ENCODE results near the gene CLEC3B.

Gene CLEC3B

DNA sequence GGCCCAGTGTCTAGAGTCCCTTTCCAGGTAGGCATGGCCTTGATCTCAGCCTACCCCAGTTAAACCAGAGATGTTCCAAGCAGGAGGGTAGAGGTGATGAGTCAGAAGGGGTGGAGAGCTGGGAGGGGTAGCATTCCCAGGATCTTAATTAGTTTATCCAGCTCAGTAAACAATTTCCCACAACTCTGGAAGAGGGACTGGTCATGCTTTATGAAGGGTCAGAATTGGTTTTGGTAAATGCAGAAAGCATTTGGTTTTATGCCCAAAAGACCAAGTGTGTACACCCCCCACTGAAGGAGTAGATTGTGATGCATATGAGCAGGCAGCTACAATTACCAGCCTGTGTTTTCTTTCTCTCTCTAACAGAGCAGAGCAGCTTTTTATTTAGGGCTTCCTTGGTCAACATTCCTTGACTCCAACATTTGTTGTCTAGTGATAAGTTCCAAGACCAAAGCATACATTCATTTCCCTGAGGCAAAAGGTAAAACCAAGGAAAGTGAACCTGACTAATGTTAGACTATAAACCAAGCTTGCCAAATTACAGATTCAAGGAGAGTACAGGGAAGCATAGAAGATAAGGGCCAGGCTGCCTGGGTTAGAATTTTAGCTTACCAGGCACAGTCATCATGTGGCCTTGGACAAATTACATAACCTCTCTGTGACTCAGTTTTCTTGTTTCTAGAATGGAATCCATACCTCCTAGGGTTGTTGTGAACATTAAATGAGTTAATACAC, 32.5 kb upstream of the CLEC3B start:
- Histone ChIP-seq H3K27ac (ENCODE audit: low read depth, low read length) (no peak overlapping the region), H3K36me3 (ENCODE audit: control insufficient read depth, low read length) (peaks cover 85% of the 10 kb centered on the region), H3K27me3 (ENCODE audit: control insufficient read depth, low read length) (no peaks in the 10 kb centered on the region), H3F3A (ENCODE audit: control insufficient read depth, insufficient read depth) (no peaks in the 10 kb centered on the region), H3K4me2 (ENCODE audit: low read length) (no peak overlapping the region), H3K4me3 (ENCODE audit: low read length) (no peak overlapping the region), H3K9me2 (replicated peaks; ENCODE audit: control insufficient read depth, low read length) (no peaks in the 10 kb centered on the region), H3K9me3 (ENCODE audit: control insufficient read depth, insufficient read depth, low read length) (no peaks in the 10 kb centered on the region), H4K20me1 (ENCODE audit: control insufficient read depth, insufficient read depth, low read depth, low read length) (no peaks in the 10 kb centered on the region; the same call in 1 of the 2 replicates), H3K79me2 (ENCODE audit: control insufficient read depth, low read length) (peaks cover 37% of the 10 kb centered on the region), H3K4me1 (ENCODE audit: control insufficient read depth, low read length) (no peaks in the 10 kb centered on the region)
- TF ChIP-seq EZH2phosphoT487 (IDR thresholded peaks at IDR 0.05; ENCODE audit: borderline replicate concordance, low read length) = no peak
- TF ChIP-seq, protein P1, sequence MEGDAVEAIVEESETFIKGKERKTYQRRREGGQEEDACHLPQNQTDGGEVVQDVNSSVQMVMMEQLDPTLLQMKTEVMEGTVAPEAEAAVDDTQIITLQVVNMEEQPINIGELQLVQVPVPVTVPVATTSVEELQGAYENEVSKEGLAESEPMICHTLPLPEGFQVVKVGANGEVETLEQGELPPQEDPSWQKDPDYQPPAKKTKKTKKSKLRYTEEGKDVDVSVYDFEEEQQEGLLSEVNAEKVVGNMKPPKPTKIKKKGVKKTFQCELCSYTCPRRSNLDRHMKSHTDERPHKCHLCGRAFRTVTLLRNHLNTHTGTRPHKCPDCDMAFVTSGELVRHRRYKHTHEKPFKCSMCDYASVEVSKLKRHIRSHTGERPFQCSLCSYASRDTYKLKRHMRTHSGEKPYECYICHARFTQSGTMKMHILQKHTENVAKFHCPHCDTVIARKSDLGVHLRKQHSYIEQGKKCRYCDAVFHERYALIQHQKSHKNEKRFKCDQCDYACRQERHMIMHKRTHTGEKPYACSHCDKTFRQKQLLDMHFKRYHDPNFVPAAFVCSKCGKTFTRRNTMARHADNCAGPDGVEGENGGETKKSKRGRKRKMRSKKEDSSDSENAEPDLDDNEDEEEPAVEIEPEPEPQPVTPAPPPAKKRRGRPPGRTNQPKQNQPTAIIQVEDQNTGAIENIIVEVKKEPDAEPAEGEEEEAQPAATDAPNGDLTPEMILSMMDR (IDR thresholded peaks at IDR 0.05; ENCODE audit: low read depth, low read length, poor library complexity, severe bottlenecking) = no peak

DNA sequence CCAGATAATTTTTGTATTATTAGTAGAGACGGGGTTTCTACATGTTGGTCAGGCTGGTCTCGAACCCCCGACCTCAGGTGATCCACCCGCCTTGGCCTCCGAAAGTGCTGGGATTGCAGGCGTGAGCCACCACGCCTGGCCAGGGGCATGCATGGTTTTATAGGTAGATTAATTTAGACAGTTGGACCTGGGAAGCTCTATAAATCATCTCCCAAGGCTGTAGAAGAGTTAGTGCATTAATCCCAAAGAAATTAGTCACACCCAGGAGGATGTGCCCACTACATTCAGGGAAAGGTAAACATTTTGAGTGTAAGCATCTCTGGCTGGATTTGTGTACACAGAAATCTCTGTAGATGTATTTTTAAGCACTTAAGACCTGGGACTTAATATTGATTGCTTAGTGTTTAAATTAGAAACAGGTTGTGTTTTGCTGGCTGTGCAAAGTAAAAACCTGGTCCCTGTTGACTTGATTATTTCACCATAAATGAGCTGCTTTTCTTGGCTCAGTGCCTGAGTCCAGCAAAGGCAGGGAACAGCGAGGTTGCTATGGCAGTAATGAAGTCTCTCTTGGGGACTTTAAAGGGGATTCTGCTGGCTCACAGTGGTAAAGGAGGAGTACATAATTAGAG, 30.8 kb upstream of the CLEC3B start:
- no peaks in the 10 kb centered on the region for H3K9me3 ChIP-seq (ENCODE audit: control insufficient read depth, insufficient read depth, low read length)
- no peak overlapping the region for H3K4me2 ChIP-seq (ENCODE audit: low read length)
- H3K4me3 ChIP-seq (ENCODE audit: low read length) = no peak overlapping the region
- H4K20me1 ChIP-seq (ENCODE audit: control insufficient read depth, insufficient read depth, low read depth, low read length) = no peaks in the 10 kb centered on the region
- H3K27ac ChIP-seq (ENCODE audit: low read depth, low read length) = no peak overlapping the region
- H3K27me3 ChIP-seq (ENCODE audit: control insufficient read depth, low read length) = no peaks in the 10 kb centered on the region
- no peaks in the 10 kb centered on the region for H3K9me2 ChIP-seq (replicated peaks; ENCODE audit: control insufficient read depth, low read length)
- peaks cover 24% of the 10 kb centered on the region for H3K79me2 ChIP-seq (ENCODE audit: control insufficient read depth, low read length)
- H3K4me1 ChIP-seq (ENCODE audit: control insufficient read depth, low read length) = no peaks in the 10 kb centered on the region
- H3F3A ChIP-seq (ENCODE audit: control insufficient read depth, insufficient read depth) = no peaks in the 10 kb centered on the region
- peaks cover 83% of the 10 kb centered on the region for H3K36me3 ChIP-seq (ENCODE audit: control insufficient read depth, low read length)
- TF ChIP-seq EZH2phosphoT487 (IDR thresholded peaks at IDR 0.05; ENCODE audit: borderline replicate concordance, low read length) = no peak
- TF ChIP-seq, protein P1 (IDR thresholded peaks at IDR 0.05; ENCODE audit: low read depth, low read length, poor library complexity, severe bottlenecking) = no peak

DNA sequence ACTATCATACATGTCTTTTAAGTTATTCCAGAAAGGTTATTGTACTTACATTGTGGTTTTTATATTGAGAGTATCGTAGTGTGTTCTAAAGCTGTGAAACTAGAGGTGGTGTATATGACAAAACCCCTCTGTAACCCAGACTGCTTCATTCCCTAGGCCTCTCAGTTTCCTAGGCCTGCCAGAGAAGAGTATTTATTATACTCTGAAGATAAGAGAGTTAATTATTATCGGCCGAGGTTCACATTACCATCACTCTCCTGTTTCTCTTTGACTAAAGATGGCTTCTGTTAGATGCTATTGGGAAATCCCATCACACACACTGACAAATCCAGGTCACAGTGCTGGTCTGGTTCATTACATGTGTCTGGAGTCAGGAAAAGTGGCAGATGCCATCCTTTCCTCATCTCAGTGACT, 29.5 kb upstream of the CLEC3B start:
- H3K79me2 ChIP-seq (ENCODE audit: control insufficient read depth, low read length) = peaks cover 17% of the 10 kb centered on the region
- no peaks in the 10 kb centered on the region for H4K20me1 ChIP-seq (ENCODE audit: control insufficient read depth, insufficient read depth, low read depth, low read length)
- no peak overlapping the region for H3K4me3 ChIP-seq (ENCODE audit: low read length)
- no peak for TF ChIP-seq EZH2phosphoT487 (IDR thresholded peaks at IDR 0.05; ENCODE audit: borderline replicate concordance, low read length)
- TF ChIP-seq, protein P1 (IDR thresholded peaks at IDR 0.05; ENCODE audit: low read depth, low read length, poor library complexity, severe bottlenecking) = no peak
- H3K4me2 ChIP-seq (ENCODE audit: low read length) = no peak overlapping the region
- H3F3A ChIP-seq (ENCODE audit: control insufficient read depth, insufficient read depth) = no peaks in the 10 kb centered on the region
- H3K9me3 ChIP-seq (ENCODE audit: control insufficient read depth, insufficient read depth, low read length) = no peaks in the 10 kb centered on the region
- H3K27ac ChIP-seq (ENCODE audit: low read depth, low read length) = no peak overlapping the region
- no peaks in the 10 kb centered on the region for H3K27me3 ChIP-seq (ENCODE audit: control insufficient read depth, low read length)
- peaks cover 78% of the 10 kb centered on the region for H3K36me3 ChIP-seq (ENCODE audit: control insufficient read depth, low read length)
- H3K4me1 ChIP-seq (ENCODE audit: control insufficient read depth, low read length) = no peaks in the 10 kb centered on the region
- no peaks in the 10 kb centered on the region for H3K9me2 ChIP-seq (replicated peaks; ENCODE audit: control insufficient read depth, low read length)
